CD14-positive monocyte (primary cell): Measurements from ENCODE around the gene HPSE2. TPM values are rescaled to one million over a fixed set of nuclear protein-coding genes. Genes with fewer than 3 reads are reported as not detected.

ENCODE experiments used
- DNase-seq, 3 donors: peaks; one replicate each; pipeline ENCODE4 v3.0.0-alpha.2; 2011 to 2022
- H2AFZ ChIP-seq: 2 replicates; pipeline ENCODE4 v1.6.0; 2012; ENCODE audit warnings: mild to moderate bottlenecking, low read depth, low read length, inconsistent platforms; ENCODE audit not compliant: insufficient read depth, poor library complexity, severe bottlenecking
- H3K27ac ChIP-seq, 2 donors: 1 replicate in 1 of 2; 2 replicates in 1 of 2; pipeline ENCODE4 v1.5.1; 2012 to 2013; ENCODE audit warnings: low read length in 2 of 2, control low read depth in 1 of 2, inconsistent platforms in 1 of 2, low read depth in 1 of 2, mild to moderate bottlenecking in 1 of 2
- H3K27me3 ChIP-seq, 2 donors: one replicate each; pipeline versions ENCODE4 v1.6.0 to v1.6.1; 2011 to 2013; ENCODE audit warnings: low read length in 2 of 2; ENCODE audit not compliant: control insufficient read depth in 2 of 2, insufficient read depth in 2 of 2
- H3K36me3 ChIP-seq, 2 donors: replicated peaks in 1 of 2; 1 replicate in 1 of 2; 2 replicates in 1 of 2; pipeline versions ENCODE4 v1.5.1 to v1.6.1; 2012 to 2013; ENCODE audit warnings: low read length in 2 of 2, control low read depth in 1 of 2, inconsistent platforms in 1 of 2, mild to moderate bottlenecking in 1 of 2; ENCODE audit not compliant: insufficient read depth in 2 of 2, control insufficient read depth in 1 of 2
- H3K4me1 ChIP-seq, 2 donors: 1 replicate in 1 of 2; 2 replicates in 1 of 2; pipeline versions ENCODE4 v1.5.1 to v1.6.1; 2012 to 2013; ENCODE audit warnings: low read length in 2 of 2, control low read depth in 1 of 2, inconsistent platforms in 1 of 2, mild to moderate bottlenecking in 1 of 2, moderate library complexity in 1 of 2; ENCODE audit not compliant: insufficient read depth in 2 of 2, control insufficient read depth in 1 of 2
- H3K4me2 ChIP-seq: replicated peaks from 2 replicates; pipeline ENCODE3; 2012; ENCODE audit warnings: low read length, moderate library complexity, mild to moderate bottlenecking; ENCODE audit not compliant: poor library complexity, severe bottlenecking; ENCODE audit errors: extremely low read depth
- H3K4me3 ChIP-seq, 3 experiments: fragments of 200-600 bp in 1 of 3; sonication (generic) in 1 of 3; replicated peaks in 1 of 3; 1 replicate in 2 of 3; 2 replicates in 1 of 3; pipeline ENCODE4 v1.5.1; 2011 to 2013; ENCODE audit warnings: low read length in 3 of 3, mild to moderate bottlenecking in 3 of 3, control low read depth in 2 of 3, low read depth in 2 of 3, inconsistent platforms in 1 of 3, moderate library complexity in 1 of 3
- H3K79me2 ChIP-seq: 2 replicates; pipeline ENCODE4 v1.6.0; 2012; ENCODE audit warnings: mild to moderate bottlenecking, control low read depth, inconsistent platforms, low read length, moderate library complexity; ENCODE audit not compliant: insufficient read depth
- H3K9ac ChIP-seq: 2 replicates; pipeline ENCODE4 v1.6.0; 2017; ENCODE audit warnings: low read length, mild to moderate bottlenecking; ENCODE audit not compliant: insufficient read depth, poor library complexity, severe bottlenecking
- H3K9me3 ChIP-seq, 2 donors: replicated peaks in 1 of 2; 1 replicate in 1 of 2; 2 replicates in 1 of 2; pipeline versions ENCODE4 v1.5.1 to v1.6.1; 2012 to 2013; ENCODE audit warnings: low read length in 2 of 2, control low read depth in 1 of 2; ENCODE audit not compliant: control insufficient read depth in 1 of 2, insufficient read depth in 1 of 2
- H4K20me1 ChIP-seq: 2 replicates; pipeline ENCODE4 v1.6.0; 2012; ENCODE audit warnings: mild to moderate bottlenecking, low read length, control low read depth, moderate library complexity; ENCODE audit not compliant: insufficient read depth
- H3K27ac Mint-ChIP-seq, 7 donors: one replicate each; pipeline ENCODE4 v1.8.0; 2020; ENCODE audit warnings: mild to moderate bottlenecking in 7 of 7, mixed read lengths in 7 of 7, moderate library complexity in 6 of 7, inconsistent platforms in 2 of 7
- H3K27me3 Mint-ChIP-seq, 3 donors: one replicate each; pipeline ENCODE4 v1.8.0; 2021 to 2022; ENCODE audit warnings: low read depth in 3 of 3, mild to moderate bottlenecking in 3 of 3, mixed read lengths in 3 of 3, moderate library complexity in 3 of 3, inconsistent platforms in 1 of 3
- H3K36me3 Mint-ChIP-seq, 2 donors: one replicate each; pipeline ENCODE4 v1.8.0; 2020; ENCODE audit warnings: mixed read lengths in 2 of 2, inconsistent platforms in 1 of 2, mild to moderate bottlenecking in 1 of 2
- H3K4me1 Mint-ChIP-seq: one replicate; pipeline ENCODE4 v1.8.0; 2020; ENCODE audit warnings: mild to moderate bottlenecking, mixed read lengths
- H3K4me3 Mint-ChIP-seq, 2 donors: one replicate each; pipeline ENCODE4 v1.8.0; 2020; ENCODE audit warnings: mild to moderate bottlenecking in 2 of 2, mixed read lengths in 2 of 2, moderate library complexity in 1 of 2
- H3K9me3 Mint-ChIP-seq, 7 donors: one replicate each; pipeline ENCODE4 v1.8.0; 2020 to 2022; ENCODE audit warnings: mixed read lengths in 7 of 7, mild to moderate bottlenecking in 6 of 7, moderate library complexity in 6 of 7, inconsistent platforms in 2 of 7
- CTCF ChIP-seq: fragments of 200-600 bp; IDR thresholded peaks from one replicate; pipeline ENCODE4 v1.8.0; 2022; ENCODE audit warnings: antibody characterized with exemption, mild to moderate bottlenecking
- WGBS: methylation state at CpG from one replicate; pipeline ENCODE4 v1.1.5; 2013; ENCODE audit warnings: missing lambda C conversion rate; ENCODE audit not compliant: insufficient coverage; 5-methylcytosine and 5-hydroxymethylcytosine counted together
- intact Hi-C, 2 donors: fragments of 100-400 bp; cut with micrococcal nuclease; formaldehyde crosslinking; loops; one replicate each; pipeline versions ENCODE4 v1.15.0 to v1.15.1; 2023
- polyA plus RNA-seq, 3 donors: library from polyadenylated mRNA; depleted of rRNA in 1 of 3; unstranded in 2 of 3; stranded (reverse) in 1 of 3; fragments of 300-500 nt in 2 of 3; fragments of >200 nt in 1 of 3; fragmentation: Illumina TruSeq in 2 of 3; gene quantifications; 1 replicate in 2 of 3; 2 replicates in 1 of 3; pipeline ENCODE4 v1.2.3, GENCODE V29; 2012 to 2021

Gene HPSE2
- polyA plus RNA-seq, 3 donors: not detected

- no peaks in the 10 kb centered on the region for H3K36me3 Mint-ChIP-seq
- H3K9me3 Mint-ChIP-seq: peaks cover 6 to 16% (median 12%) of the 10 kb centered on the region in 7 donors
- H3K9me3 ChIP-seq: peaks cover 3 to 6% of the 10 kb centered on the region in 2 donors
Measured at GRCh38 chr10:99279626-99280111, 44.0 kb upstream of the HPSE2 start.

GRCh38 chr10:99276848-99277486 lies 41.3 kb upstream of the HPSE2 start:
- H3K27me3 Mint-ChIP-seq: peaks cover 1 to 7% (median 7%) of the 10 kb centered on the region in 3 donors
- no peak overlapping the region for H3K9ac ChIP-seq
- no peaks in the 10 kb centered on the region for H3K9me3 ChIP-seq
- H3K4me1 Mint-ChIP-seq: no peaks in the 10 kb centered on the region
- no peak for DNase-seq
- H3K4me3 ChIP-seq: no peak overlapping the region
- no peak overlapping the region for H3K27ac Mint-ChIP-seq
- peaks cover 0 to 5% of the 10 kb centered on the region in 2 donors for H3K27me3 ChIP-seq
- peaks cover 0 to 5% (median under 1%) of the 10 kb centered on the region in 7 donors for H3K9me3 Mint-ChIP-seq
- H3K36me3 ChIP-seq: no peaks in the 10 kb centered on the region
- no peaks in the 10 kb centered on the region for H3K4me1 ChIP-seq
- H4K20me1 ChIP-seq: no peaks in the 10 kb centered on the region
- no peaks in the 10 kb centered on the region for H3K79me2 ChIP-seq
- TF ChIP-seq CTCF: peak; percentile 23
- intact Hi-C loops: no loop called here
- no peak overlapping the region for H3K27ac ChIP-seq
- H3K36me3 Mint-ChIP-seq: no peaks in the 10 kb centered on the region
- no peak overlapping the region for H2AFZ ChIP-seq
- 27% methylated on average over 1 of the region's 6 CpGs for whole genome bisulfite sequencing
- no peak overlapping the region for H3K4me3 Mint-ChIP-seq
- H3K4me2 ChIP-seq: no peak overlapping the region

More at GRCh38 chr10:99279626-99280111, 44.0 kb upstream of the HPSE2 start:
- H3K27me3 Mint-ChIP-seq: peaks cover 3 to 7% (median 7%) of the 10 kb centered on the region in 3 donors
- H3K27ac Mint-ChIP-seq: no peak overlapping the region
- Histone ChIP-seq H3K4me1 (no peaks in the 10 kb centered on the region), H4K20me1 (no peaks in the 10 kb centered on the region), H3K79me2 (no peaks in the 10 kb centered on the region), H3K27ac (no peak overlapping the region), H2AFZ (no peak overlapping the region), H3K9ac (no peak overlapping the region), H3K4me2 (no peak overlapping the region), H3K4me3 (no peak overlapping the region), H3K27me3 (peaks cover 0 to 5% of the 10 kb centered on the region in 2 donors), H3K36me3 (no peaks in the 10 kb centered on the region)
- no peak for DNase-seq
- no CpG with 5 or more reads among the region's 1 CpG for WGBS
- H3K4me3 Mint-ChIP-seq: no peak overlapping the region
- no peak for TF ChIP-seq CTCF
- no peaks in the 10 kb centered on the region for H3K4me1 Mint-ChIP-seq
- intact Hi-C loops: no loop called here
